ENCODE measurements around the gene KLHDC4.
"Not testable (repeated sequence)": the region's sequence is repeated elsewhere in the genome, so short reads cannot be mapped to it uniquely, and the experiment has no call there.

Gene KLHDC4

GRCh38 chr16:87765776-87766484 is at the start of gene KLHDC4:
Gene KLHDC4 (minus strand): TSS chr16:87765986. CDS start chr16:87765890, 96 bp downstream.
- FAIRE-seq (no peak), DNase-seq (ENCODE audit: low spot score) (peak; percentile 72)

- FAIRE-seq, result no peak
- no peak for DNase-seq (ENCODE audit: low spot score)
Observed at GRCh38 chr16:87815567-87815966, 49.8 kb upstream of the KLHDC4 start.

GRCh38 chr16:87812200-87812656 is 46.4 kb upstream of the KLHDC4 start:
- FAIRE-seq (no peak), DNase-seq (ENCODE audit: low spot score) (no peak)

GRCh38 chr16:87811454-87811853 is 45.7 kb upstream of the KLHDC4 start:
- not testable (repeated sequence) for DNase-seq (ENCODE audit: low spot score); FAIRE-seq

GRCh38 chr16:87809150-87809902 is 43.5 kb upstream of the KLHDC4 start:
- FAIRE-seq (no peak), DNase-seq (ENCODE audit: low spot score) (no peak)

- FAIRE-seq (no peak), DNase-seq (ENCODE audit: low spot score) (no peak)
Observed at GRCh38 chr16:87808108-87808507, 42.3 kb upstream of the KLHDC4 start.

GRCh38 chr16:87806641-87807546 is 41.1 kb upstream of the KLHDC4 start:
- DNase-seq (ENCODE audit: low spot score) (peak; percentile 60), FAIRE-seq (no peak)

- DNase-seq (ENCODE audit: low spot score) (peak; percentile 54), FAIRE-seq (no peak)
Observed at GRCh38 chr16:87806261-87806640, 40.5 kb upstream of the KLHDC4 start.

- no peak for FAIRE-seq
- DNase-seq (ENCODE audit: low spot score), result no peak
Observed at GRCh38 chr16:87803385-87803784, 37.6 kb upstream of the KLHDC4 start.

- FAIRE-seq (no peak), DNase-seq (ENCODE audit: low spot score) (no peak)
Observed at GRCh38 chr16:87802670-87803069, 36.9 kb upstream of the KLHDC4 start.

GRCh38 chr16:87801679-87802259 is 36.0 kb upstream of the KLHDC4 start:
- FAIRE-seq (no peak), DNase-seq (ENCODE audit: low spot score) (no peak)

GRCh38 chr16:87800497-87800896 is 34.7 kb upstream of the KLHDC4 start:
- FAIRE-seq (no peak), DNase-seq (ENCODE audit: low spot score) (no peak)

- FAIRE-seq, result no peak
Observed at GRCh38 chr16:87795336-87795735, 29.6 kb upstream of the KLHDC4 start.

GRCh38 chr16:87794485-87795078 is 28.8 kb upstream of the KLHDC4 start:
- FAIRE-seq (no peak), DNase-seq (ENCODE audit: low spot score) (no peak)

More at GRCh38 chr16:87795336-87795735, 29.6 kb upstream of the KLHDC4 start:
- DNase-seq (ENCODE audit: low spot score), result no peak

- FAIRE-seq (no peak), DNase-seq (ENCODE audit: low spot score) (no peak)
Observed at GRCh38 chr16:87792205-87792565, 26.4 kb upstream of the KLHDC4 start.

- no peak for DNase-seq (ENCODE audit: low spot score)
- FAIRE-seq, result no peak
Observed at GRCh38 chr16:87791295-87792204, 25.8 kb upstream of the KLHDC4 start.

- DNase-seq (ENCODE audit: low spot score), result peak; percentile 32
- FAIRE-seq, result no peak
Observed at GRCh38 chr16:87790292-87791100, 24.7 kb upstream of the KLHDC4 start.

- peak; percentile 45 for FAIRE-seq
- DNase-seq (ENCODE audit: low spot score), result peak; percentile 85
Observed at GRCh38 chr16:87789437-87790291, 23.9 kb upstream of the KLHDC4 start.

Data from RCC 7860 (cell line).